WI38 (cell line): ENCODE data around the gene TOM1L2.

Experiments
- H3K4me3 ChIP-seq: 2 replicates; pipeline ENCODE4 v1.5.1; 2011; ENCODE audit warnings: low read depth, mild to moderate bottlenecking, control low read depth, low read length
- CTCF ChIP-seq: IDR thresholded peaks from 2 replicates; pipeline ENCODE4 v1.5.1; 2012; ENCODE audit warnings: low read depth, mild to moderate bottlenecking, control low read depth, low read length

The TOM1L2 gene

GRCh38 chr17:17924131-17924856 is 47.9 kb downstream of the TOM1L2 start:
- no peak for TF ChIP-seq CTCF
- H3K4me3 ChIP-seq = no peak overlapping the region

GRCh38 chr17:17922070-17922614 is 50.1 kb downstream of the TOM1L2 start:
- H3K4me3 ChIP-seq = no peak overlapping the region
- TF ChIP-seq CTCF = no peak

GRCh38 chr17:17921192-17922069 is 50.8 kb downstream of the TOM1L2 start:
- TF ChIP-seq CTCF = no peak
- no peak overlapping the region for H3K4me3 ChIP-seq

- TF ChIP-seq CTCF = peak; percentile 78
- no peak overlapping the region for H3K4me3 ChIP-seq
Measured at GRCh38 chr17:17919169-17920107, 52.8 kb downstream of the TOM1L2 start.

GRCh38 chr17:17917394-17917793 is 54.8 kb downstream of the TOM1L2 start:
- no peak for TF ChIP-seq CTCF
- H3K4me3 ChIP-seq = no peak overlapping the region

GRCh38 chr17:17915183-17915582 is 57.0 kb downstream of the TOM1L2 start:
- no peak overlapping the region for H3K4me3 ChIP-seq
- TF ChIP-seq CTCF = no peak
